AG04450 (cell line): ENCODE results near the gene TNIK. TPM values are rescaled to one million over a fixed set of nuclear protein-coding genes. Genes with fewer than 3 reads are reported as not detected.

Source experiments
- CTCF ChIA-PET: fragments of 300-600, 350-600 bp; formaldehyde crosslinking; extraction: SDS; loops from one replicate; lab custom pipeline; 2022; ENCODE audit warnings: antibody characterized with exemption, inconsistent platforms; lab: Charles Lee
- POLR2A ChIA-PET: fragments of 350-600 bp; formaldehyde crosslinking; extraction: SDS; loops from one replicate; lab custom pipeline; 2021; ENCODE audit warnings: antibody characterized with exemption, inconsistent platforms; lab: Yijun Ruan, JAX
- DNase-seq: peaks from one replicate; pipeline ENCODE4 v3.0.0-alpha.2; 2011; ENCODE audit warnings: low read depth, low spot score
- H3K27ac ChIP-seq: one replicate; pipeline ENCODE4 v1.5.1; 2012; ENCODE audit warnings: low read depth, low read length, control low read depth
- H3K27me3 ChIP-seq: one replicate; pipeline ENCODE4 v1.6.0; 2012; ENCODE audit warnings: low read length; ENCODE audit not compliant: control insufficient read depth, insufficient read depth
- H3K4me3 ChIP-seq: 2 replicates; pipeline ENCODE4 v1.5.1; 2011; ENCODE audit warnings: mild to moderate bottlenecking, low read depth, low read length, control low read depth
- H3K9me3 ChIP-seq: 2 replicates; pipeline ENCODE4 v1.5.1; 2012; ENCODE audit warnings: low read length; ENCODE audit not compliant: control insufficient read depth, insufficient read depth
- polyA plus RNA-seq: library from polyadenylated mRNA; depleted of rRNA; stranded (reverse); fragments of >200 nt; gene quantifications from 2 replicates; pipeline ENCODE4 v1.2.3, GENCODE V29; 2011
- TF ChIP-seq, protein P1 (sequence below): IDR thresholded peaks from 2 replicates; pipeline ENCODE4 v1.5.1; 2011; ENCODE audit warnings: low read depth, low read length, control low read depth, inconsistent platforms

Gene TNIK
- polyA plus RNA-seq, 1 experiment = 9.0 TPM

DNA sequence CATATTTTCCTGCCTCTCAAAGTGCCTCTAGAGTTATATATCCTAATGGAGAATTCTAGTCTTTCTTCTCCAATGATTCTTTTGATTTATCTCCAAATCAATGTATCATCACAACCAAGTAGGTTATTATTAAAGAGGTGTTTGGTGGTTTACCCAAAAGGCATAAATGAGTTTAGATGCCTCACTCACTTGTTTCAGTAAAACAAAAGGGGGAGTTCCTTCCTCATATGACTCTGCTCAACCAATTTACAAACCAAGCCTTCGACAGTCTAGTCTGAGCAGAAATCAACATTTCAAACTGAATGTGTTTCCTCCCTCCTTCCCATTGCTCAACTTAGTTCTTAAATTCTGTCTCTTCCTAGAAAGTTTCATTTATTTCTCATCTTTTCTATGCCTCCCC, 116.5 kb downstream of the TNIK start:
- TF ChIP-seq, protein P1, sequence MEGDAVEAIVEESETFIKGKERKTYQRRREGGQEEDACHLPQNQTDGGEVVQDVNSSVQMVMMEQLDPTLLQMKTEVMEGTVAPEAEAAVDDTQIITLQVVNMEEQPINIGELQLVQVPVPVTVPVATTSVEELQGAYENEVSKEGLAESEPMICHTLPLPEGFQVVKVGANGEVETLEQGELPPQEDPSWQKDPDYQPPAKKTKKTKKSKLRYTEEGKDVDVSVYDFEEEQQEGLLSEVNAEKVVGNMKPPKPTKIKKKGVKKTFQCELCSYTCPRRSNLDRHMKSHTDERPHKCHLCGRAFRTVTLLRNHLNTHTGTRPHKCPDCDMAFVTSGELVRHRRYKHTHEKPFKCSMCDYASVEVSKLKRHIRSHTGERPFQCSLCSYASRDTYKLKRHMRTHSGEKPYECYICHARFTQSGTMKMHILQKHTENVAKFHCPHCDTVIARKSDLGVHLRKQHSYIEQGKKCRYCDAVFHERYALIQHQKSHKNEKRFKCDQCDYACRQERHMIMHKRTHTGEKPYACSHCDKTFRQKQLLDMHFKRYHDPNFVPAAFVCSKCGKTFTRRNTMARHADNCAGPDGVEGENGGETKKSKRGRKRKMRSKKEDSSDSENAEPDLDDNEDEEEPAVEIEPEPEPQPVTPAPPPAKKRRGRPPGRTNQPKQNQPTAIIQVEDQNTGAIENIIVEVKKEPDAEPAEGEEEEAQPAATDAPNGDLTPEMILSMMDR = no peak
- Histone ChIP-seq H3K27ac (no peak overlapping the region), H3K9me3 (no peaks in the 10 kb centered on the region), H3K27me3 (no peaks in the 10 kb centered on the region), H3K4me3 (no peak overlapping the region)
- ChIA-PET POLR2A (no interaction called here), CTCF (no interaction called here)
- no peak for DNase-seq

DNA sequence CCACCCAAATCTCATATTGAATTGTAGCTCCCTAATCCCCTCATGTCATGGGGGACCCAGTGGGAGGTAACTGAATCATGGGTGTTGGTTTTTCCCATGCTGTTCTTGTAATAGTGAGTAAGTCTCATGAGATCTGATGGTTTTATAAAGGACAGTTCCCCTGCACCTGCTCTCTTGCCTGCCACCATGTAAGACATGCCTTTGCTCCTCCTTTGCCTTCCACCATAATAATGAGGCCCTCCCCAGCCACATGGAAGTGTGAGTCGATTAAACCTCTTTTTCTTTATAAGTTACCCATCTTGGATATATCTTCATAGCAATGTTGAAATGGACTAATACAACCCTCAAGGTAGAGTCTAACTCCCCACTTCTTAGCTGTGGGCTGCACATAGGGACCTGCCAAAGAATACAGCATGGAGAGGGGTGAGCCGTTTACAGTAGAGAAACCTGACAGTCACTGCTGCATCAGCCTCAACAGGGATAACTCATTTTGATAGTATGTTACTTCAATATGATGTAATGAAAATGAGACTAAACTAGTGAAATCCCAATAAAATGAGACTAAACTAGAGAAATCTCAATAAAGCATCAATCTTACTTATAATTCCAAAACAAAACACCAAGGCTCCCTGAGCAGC, 117.3 kb downstream of the TNIK start:
- H3K4me3 ChIP-seq = no peak overlapping the region
- H3K27me3 ChIP-seq = no peaks in the 10 kb centered on the region
- H3K9me3 ChIP-seq = no peaks in the 10 kb centered on the region
- DNase-seq = no peak
- TF ChIP-seq, protein P1 = no peak
- no peak overlapping the region for H3K27ac ChIP-seq
- POLR2A ChIA-PET = no interaction called here
- CTCF ChIA-PET = no interaction called here

DNA sequence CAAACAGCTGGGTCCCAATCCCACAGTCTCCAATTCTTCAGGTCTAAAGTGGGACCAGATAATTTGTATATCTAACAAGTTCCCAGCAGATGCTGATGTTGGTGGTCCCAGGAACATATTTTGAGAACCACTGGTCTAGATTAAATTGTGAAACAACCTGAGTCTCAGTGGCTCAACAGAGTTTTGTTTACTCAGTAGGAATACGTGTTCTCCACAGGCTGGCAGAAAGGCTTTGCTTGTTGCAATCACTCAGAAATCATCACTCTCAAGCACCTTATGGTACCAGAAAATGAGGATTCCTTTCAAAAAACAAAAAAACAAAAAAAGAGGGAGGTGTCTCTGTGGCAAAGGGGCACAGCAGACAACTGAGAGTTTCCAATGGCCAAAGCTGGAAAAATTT, 118.0 kb downstream of the TNIK start:
- CTCF ChIA-PET = no interaction called here
- H3K9me3 ChIP-seq = no peaks in the 10 kb centered on the region
- TF ChIP-seq, protein P1 = no peak
- H3K27ac ChIP-seq = no peak overlapping the region
- POLR2A ChIA-PET = no interaction called here
- no peak overlapping the region for H3K4me3 ChIP-seq
- H3K27me3 ChIP-seq = no peaks in the 10 kb centered on the region
- no peak for DNase-seq

DNA sequence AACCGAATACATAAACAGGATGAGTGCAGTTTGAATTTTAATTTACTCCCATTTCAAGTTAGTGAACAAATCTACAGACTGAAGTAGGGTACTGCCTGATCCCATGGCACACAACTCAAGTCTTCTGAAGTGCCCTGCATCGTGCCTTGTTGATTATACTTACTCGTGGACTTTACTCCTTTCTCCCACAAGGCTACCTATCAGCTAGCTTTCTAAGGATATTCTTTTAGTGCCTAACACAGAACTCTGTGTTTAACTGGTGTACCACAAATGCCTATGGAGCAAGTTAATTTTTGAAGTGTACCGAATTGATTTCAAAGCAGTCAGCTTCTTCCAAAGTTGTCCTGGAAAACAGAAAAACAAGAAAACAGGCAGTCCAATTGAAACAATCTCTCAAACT, 119.8 kb downstream of the TNIK start:
- Histone ChIP-seq H3K4me3 (no peak overlapping the region), H3K27ac (no peak overlapping the region), H3K9me3 (no peaks in the 10 kb centered on the region), H3K27me3 (no peaks in the 10 kb centered on the region)
- DNase-seq = no peak
- CTCF ChIA-PET = no interaction called here
- TF ChIP-seq, protein P1 = no peak
- POLR2A ChIA-PET = no interaction called here

DNA sequence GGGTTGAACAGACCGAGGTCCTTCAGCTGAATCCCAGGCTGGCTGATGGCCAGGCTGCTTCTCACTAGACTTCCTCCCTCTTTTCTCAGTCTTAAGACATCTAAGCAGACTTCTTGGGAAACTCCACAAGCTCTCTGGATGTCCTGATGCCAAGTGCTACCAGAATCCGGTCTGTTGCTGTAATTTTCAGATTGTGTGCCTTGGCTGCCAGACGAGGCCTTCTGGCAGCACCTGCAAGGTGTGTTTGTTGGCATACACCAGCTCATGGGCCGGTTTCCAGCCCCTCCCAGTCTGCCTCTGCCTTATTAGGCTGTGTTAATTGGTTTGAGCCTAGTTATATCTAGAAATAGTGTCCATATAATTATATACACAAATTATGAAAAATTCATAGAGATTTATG, 120.6 kb downstream of the TNIK start:
- Histone ChIP-seq H3K4me3 (no peak overlapping the region), H3K27ac (no peak overlapping the region), H3K9me3 (no peaks in the 10 kb centered on the region), H3K27me3 (no peaks in the 10 kb centered on the region)
- CTCF ChIA-PET = no interaction called here
- DNase-seq = no peak
- POLR2A ChIA-PET = no interaction called here
- TF ChIP-seq, protein P1 = no peak
